Inferior parietal cortex (tissue), 1 donor: ENCODE results near the gene NCAPD3.

ENCODE experiments used
- DNase-seq: peaks from one replicate; pipeline ENCODE4 v3.0.0-alpha.2; 2016; ENCODE audit errors: extremely low spot score

The NCAPD3 gene

DNA sequence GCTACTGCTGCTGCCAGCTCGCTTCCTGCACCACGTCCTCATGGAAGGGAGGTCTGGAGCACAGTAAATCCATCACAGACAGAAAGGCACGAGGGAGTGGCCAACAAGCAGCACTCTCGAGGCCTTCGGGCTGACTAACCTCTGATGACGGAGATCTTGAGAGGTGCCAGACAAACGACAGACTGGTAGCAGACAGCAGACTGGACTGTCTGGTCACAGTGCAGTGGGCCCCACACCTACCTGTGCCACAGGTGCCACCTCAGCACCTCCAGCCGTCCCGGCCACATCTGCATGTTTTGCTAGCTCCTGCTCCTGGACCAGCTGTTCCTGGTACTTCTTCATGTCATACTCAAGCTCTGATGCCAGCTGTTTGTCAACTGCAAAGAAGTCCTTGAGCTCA lies 64.1 kb downstream of the NCAPD3 start:
- DNase-seq = no peak

DNA sequence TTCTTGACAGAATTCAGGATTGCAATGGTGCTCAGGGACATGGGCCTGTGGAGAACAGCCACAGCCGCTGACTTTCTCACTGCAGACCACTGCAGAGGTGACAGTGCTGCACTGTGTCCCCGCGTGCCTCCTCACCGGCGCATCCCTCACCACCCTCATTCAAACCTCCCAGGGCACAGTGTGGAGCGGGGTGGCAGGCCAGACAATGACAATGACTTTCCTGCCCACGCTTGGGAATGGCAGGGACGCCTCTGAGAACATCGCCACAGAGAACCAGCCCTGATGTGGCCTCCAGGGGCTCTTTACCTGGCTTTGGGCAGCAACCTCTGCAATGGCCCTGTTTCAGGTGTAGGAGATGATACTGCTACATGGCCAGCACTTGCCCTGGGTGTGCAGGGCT lies 65.7 kb downstream of the NCAPD3 start:
- no peak for DNase-seq

DNA sequence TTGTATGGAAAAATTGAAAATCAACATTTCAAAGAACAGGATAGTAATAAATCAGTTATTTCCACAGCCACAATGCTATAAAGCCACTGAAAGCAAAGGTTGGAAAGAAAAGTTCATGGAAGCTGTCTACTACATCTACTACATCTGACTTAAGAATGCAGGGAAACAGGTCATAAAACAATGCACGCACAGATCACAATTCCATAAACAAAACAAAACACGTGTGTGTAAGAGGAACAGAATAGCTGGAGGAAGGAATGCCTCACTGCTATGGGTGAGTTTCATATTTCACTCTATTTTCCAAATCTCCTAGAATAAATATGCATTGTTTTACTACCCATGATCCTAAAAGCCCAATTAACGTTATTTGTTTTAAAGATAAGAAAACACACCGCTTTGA lies 66.3 kb downstream of the NCAPD3 start:
- DNase-seq = no peak

DNA sequence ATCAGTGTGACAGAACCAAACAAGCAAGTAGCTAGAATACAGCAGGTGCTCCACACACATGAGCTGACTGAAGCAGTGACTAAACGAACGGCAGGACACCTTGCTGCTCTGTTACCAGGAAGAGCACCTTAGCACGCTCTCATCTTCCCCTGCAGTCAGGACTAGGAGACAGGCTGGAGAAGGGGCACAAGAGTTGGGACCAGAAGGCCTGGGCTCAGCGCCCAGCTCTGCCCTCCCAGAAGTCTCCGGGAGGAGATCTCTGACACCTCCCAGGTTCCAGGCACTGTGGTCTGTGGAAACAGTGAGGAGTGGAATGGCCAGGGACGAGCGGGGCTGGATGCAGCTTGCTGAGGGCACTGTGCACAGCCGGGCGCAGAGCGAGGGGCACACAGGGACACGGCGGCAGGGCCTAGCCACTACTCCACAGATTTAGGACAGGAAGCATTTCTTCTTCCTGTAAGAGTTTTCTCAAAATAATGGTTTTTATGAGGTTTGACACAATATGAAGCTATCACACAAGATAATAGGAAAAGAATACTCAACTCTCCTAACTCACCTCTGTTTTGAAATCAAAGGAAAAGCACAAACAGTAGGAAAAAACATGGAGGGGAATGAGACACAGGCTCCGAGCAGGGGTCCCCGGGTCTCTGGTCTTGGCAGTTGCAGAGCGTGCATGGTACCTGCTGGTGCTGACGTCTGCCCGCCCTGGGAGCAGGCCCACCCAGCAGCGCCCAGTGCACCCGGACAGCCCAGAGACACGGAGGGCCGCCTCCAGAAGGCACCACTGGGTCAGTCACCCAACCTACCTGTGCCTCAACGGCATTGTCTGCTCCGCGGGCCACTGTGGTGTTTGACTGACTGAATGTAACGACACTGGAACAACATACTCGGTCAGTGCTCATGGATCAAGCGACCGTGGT lies 67.6 kb downstream of the NCAPD3 start:
- DNase-seq = no peak

DNA sequence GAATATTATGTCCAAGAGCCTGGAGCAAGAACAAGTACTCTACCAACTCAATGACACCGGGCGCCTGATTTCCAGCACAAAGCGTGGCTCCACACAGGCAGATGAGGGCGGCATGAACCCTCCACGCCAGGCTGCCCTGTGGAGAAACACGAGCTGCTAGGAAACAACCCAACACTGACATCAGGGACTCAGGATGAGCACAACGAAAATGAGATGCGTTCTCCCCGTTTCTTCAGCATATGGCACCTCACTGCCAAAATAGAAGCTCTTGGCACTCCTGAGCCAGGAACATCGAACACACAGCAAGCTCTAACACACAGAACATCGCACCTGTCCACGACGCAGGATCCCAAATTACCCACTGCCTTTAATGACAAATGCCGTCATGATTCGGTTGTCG lies 68.3 kb downstream of the NCAPD3 start:
- no peak for DNase-seq

GRCh38 chr11:134154441-134154840 lies 69.3 kb downstream of the NCAPD3 start:
- DNase-seq = no peak

DNA sequence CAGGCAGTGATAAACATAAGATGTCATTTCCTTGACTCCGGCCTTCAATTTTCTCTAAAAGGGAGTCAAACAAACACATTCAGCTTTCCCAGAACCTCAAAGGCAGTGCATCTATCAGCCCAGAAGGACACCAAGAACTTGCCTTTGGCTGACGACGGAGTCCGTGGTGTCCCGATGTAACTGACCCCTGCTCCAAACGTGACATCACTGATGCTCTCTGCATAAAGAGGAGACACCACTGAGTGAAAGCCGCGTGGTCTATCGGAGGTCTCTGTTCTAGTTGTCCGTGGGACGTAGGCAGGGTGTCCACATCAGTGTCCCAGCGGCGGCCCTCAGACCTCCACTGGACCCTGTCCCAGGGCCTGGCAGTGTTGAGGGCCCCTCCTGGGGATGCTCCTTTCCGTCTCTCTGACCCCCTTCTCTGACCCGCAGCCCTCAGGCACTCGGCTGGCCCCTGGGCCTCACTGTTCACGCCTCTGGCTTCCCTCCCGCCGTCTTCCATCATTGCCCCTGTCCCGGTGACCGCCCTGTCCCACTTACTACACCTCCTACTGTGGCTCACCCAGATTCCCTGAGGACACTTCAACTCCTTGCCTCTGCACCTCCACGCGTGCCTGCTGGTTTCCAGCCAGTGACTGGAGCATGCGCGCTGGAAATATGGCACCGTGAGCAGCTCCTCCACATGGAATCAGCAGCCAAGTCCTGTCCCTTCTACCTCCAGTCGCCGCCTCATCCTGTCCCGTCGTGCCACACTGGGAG lies 70.4 kb downstream of the NCAPD3 start:
- no peak for DNase-seq

- no peak for DNase-seq
Measured at GRCh38 chr11:134152696-134153095, 71.1 kb downstream of the NCAPD3 start.

DNA sequence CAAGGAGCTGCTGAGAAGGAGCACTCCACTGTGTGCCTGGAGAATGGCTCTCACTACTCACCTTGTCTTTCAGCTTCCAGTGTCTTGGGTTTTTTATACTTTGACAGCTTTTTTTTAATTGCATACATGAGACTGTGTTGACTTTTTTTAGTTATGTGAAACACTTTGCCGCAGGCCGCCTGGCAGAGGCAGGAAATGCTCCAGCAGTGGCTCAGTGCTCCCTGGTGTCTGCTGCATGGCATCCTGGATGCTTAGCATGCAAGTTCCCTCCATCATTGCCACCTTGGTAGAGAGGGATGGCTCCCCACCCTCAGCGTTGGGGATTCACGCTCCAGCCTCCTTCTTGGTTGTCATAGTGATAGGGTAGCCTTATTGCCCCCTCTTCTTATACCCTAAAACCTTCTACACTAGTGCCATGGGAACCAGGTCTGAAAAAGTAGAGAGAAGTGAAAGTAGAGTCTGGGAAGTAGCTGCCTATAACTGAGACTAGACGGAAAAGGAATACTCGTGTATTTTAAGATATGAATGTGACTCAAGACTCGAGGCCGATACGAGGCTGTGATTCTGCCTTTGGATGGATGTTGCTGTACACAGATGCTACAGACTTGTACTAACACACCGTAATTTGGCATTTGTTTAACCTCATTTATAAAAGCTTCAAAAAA lies 72.6 kb downstream of the NCAPD3 start:
- no peak for DNase-seq

DNA sequence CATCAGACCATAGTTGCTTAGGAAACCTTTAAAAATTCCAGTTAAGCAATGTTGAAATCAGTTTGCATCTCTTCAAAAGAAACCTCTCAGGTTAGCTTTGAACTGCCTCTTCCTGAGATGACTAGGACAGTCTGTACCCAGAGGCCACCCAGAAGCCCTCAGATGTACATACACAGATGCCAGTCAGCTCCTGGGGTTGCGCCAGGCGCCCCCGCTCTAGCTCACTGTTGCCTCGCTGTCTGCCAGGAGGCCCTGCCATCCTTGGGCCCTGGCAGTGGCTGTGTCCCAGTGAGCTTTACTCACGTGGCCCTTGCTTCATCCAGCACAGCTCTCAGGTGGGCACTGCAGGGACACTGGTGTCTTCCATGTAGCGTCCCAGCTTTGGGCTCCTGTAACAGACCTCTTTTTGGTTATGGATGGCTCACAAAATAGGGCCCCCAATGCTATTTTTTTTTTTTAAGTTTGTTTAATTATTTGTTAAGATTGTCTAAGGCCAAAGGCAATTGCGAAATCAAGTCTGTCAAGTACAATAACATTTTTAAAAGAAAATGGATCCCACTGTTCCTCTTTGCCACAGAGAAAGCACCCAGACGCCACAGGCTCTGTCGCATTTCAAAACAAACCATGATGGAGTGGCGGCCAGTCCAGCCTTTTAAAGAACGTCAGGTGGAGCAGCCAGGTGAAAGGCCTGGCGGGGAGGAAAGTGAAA lies 73.4 kb downstream of the NCAPD3 start:
- DNase-seq = no peak

GRCh38 chr11:134149371-134149770 lies 74.4 kb downstream of the NCAPD3 start:
- DNase-seq = no peak

- no peak for DNase-seq
Measured at GRCh38 chr11:134146598-134146997, 77.2 kb downstream of the NCAPD3 start.

DNA sequence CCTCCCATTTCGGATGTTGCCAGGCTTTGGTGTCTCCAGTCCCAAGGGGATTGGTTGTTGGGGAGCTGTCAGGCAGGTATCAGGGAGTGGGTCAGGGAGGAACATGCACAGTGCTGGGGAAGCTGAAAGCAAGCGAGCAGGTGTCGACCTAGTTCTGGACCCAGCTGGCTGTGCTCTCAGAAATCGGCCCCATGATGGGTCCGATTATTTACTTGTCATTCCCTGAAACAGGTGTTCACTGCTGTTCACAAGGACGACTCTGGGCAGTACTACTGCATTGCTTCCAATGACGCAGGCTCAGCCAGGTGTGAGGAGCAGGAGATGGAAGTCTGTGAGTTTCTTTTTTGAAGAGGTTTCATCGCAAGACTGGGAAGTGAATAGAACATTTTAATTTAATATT lies 78.1 kb downstream of the NCAPD3 start:
- DNase-seq = no peak

- no peak for DNase-seq
Measured at GRCh38 chr11:134144744-134145143, 79.0 kb downstream of the NCAPD3 start.

DNA sequence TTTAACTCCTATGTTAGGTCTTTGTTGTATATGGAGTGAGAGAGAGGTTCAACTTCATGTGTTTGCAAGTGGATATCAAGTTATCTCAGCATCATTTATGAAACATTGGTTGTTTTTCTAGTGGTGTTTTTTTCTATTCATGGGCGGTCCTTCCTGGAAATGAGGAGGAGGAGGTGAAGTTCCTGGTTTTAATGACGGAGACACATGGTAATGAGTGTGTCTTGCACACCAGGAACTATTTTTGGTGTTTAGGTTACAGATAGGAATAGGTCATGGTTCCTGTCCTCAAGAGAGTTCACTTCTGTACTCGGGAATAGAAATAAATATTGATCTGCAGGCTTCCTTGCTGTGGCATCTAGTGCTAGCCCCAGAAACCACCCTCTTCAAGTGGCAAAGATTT lies 80.0 kb downstream of the NCAPD3 start:
- DNase-seq = no peak

DNA sequence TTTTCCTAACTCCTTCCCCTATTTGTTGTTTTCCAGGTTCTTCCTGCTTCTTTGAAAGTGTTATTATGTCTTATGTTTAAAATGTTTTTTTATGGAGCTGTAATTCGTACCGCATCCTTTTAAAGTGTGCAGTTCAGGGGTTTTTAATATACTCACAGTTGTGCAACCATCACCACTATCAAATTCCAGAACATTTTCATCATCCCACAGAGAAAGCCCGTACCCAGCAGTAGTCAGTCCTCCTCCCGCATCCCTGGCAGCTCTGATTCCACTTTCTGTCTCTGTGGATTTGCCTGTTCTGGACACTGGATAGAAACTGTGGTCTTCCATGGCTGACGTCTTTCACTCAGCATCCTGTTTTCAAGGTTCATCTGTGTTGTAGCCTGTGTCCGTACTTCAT lies 81.2 kb downstream of the NCAPD3 start:
- no peak for DNase-seq

GRCh38 chr11:134140961-134141490 lies 82.7 kb downstream of the NCAPD3 start:
- DNase-seq = no peak

- DNase-seq = peak; percentile 95
Measured at GRCh38 chr11:134139873-134140331, 83.9 kb downstream of the NCAPD3 start.

DNA sequence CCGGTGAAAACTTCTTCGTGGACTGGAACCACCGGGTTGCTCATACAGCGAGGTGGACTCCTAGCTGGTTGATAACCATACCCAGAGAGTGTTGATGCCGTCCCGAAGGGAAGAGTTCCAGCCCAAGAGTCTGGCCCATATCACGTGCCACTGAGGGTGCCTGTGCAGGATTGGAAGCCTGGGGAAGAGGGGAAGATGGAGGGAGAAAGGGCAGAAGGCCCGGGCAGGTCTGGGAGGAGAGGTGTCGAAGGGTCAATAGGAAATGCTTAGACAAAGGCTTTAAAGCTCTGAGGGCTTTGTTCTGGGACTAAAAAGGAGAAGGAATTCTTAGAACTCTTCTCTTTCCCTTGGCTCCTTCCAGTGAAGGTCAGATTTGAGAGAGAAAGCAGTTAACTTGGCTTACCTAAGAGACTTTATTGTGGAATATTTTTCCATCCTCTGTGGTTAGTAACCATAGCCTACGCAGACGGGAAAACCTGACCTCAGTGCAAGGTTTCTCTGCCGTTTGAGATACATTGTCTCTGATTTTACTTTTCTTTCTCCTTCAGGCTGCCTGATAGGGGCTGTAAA lies 84.4 kb downstream of the NCAPD3 start:
- DNase-seq = no peak

DNA sequence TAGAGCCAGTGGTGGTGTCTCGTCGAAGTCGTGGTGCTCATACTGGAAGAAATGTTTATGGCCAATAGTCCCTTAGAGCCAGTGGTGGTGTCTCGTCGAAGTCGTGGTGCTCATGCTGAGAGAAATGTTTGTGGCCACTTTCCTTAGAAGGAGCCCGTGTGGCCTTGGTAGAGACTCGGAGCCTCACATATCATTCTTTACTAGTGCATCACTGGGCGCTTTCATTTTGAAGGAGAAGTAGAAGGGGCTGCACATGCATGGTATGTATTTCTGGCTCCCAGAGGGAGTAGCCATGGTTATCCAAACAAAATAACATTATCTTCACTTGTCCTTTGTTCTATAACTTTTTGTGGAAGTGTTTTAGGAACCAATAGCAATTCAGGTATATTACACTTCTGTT lies 85.4 kb downstream of the NCAPD3 start:
- DNase-seq = no peak

DNA sequence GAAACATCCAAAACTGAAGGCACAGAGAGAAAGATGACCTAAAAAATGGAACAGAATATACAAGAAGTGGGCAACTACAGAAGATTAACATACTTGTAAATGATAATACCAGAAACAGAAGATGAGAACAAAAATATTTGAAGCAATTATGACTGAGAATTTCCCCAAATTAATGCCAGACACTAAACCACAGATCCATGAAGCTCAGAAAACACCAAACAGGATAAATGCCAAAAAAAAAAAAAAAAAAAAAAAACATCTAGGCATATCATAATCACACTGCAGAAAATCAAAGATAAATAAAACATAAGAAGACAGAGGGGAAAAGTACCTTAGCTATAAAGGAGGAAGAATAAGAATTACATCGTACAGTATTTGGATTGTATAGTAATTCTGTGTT lies 89.6 kb downstream of the NCAPD3 start:
- no peak for DNase-seq
